HepG2 (cell line): Measurements from ENCODE around the gene CYTH1. TPM values are rescaled to one million over a fixed set of nuclear protein-coding genes. Genes with fewer than 3 reads are reported as not detected.
A peak's percentile ranks its signal among the peaks of the same experiment; 100 is the strongest.

Source experiments
- ADNP ChIP-seq: sonication (generic); formaldehyde crosslinking; IDR thresholded peaks from 2 replicates; pipeline ENCODE4 v1.4.0; 2020; ENCODE audit warnings: missing genetic modification reagents
- KDM5B ChIP-seq: sonication (generic); formaldehyde crosslinking; IDR thresholded peaks from 2 replicates; pipeline ENCODE4 v1.4.0; 2020; ENCODE audit warnings: missing genetic modification reagents, mild to moderate bottlenecking, borderline replicate concordance
- MTF1 ChIP-seq: sonication (generic); formaldehyde crosslinking; IDR thresholded peaks from 2 replicates; pipeline ENCODE4 v1.5.0; 2020; ENCODE audit warnings: missing genetic modification reagents
- MZF1 ChIP-seq: sonication (generic); formaldehyde crosslinking; IDR thresholded peaks from 2 replicates; pipeline ENCODE4 v1.8.1; 2023; ENCODE audit warnings: mild to moderate bottlenecking, missing genetic modification reagents, borderline replicate concordance
- PHF20 ChIP-seq: sonication (generic); formaldehyde crosslinking; IDR thresholded peaks from 2 replicates; pipeline ENCODE4 v1.5.0; 2020; ENCODE audit warnings: mild to moderate bottlenecking, missing genetic modification reagents
- RFXANK ChIP-seq: IDR thresholded peaks from 2 replicates; pipeline ENCODE4 v1.6.1; 2016
- SALL2 ChIP-seq: sonication (generic); formaldehyde crosslinking; IDR thresholded peaks from 2 replicates; pipeline ENCODE4 v1.8.1; 2023; ENCODE audit warnings: mild to moderate bottlenecking, missing genetic modification reagents, inconsistent platforms
- SIX4 ChIP-seq: sonication (generic); formaldehyde crosslinking; IDR thresholded peaks from 2 replicates; pipeline ENCODE4 v1.4.0; 2020; ENCODE audit warnings: missing genetic modification reagents
- ZNF333 ChIP-seq: sonication (generic); formaldehyde crosslinking; IDR thresholded peaks from 2 replicates; pipeline ENCODE4 v1.4.0; 2020; ENCODE audit warnings: mild to moderate bottlenecking, missing genetic modification reagents, borderline replicate concordance
- ZNF7 ChIP-seq: IDR thresholded peaks from 2 replicates; pipeline ENCODE4 v1.6.1; 2016; ENCODE audit warnings: missing biosample characterization, missing genetic modification reagents
- ZNF768 ChIP-seq: sonication (generic); formaldehyde crosslinking; IDR thresholded peaks from 2 replicates; pipeline ENCODE4 v1.4.0; 2020; ENCODE audit warnings: missing genetic modification reagents
- ZNF772 ChIP-seq: sonication (generic); formaldehyde crosslinking; IDR thresholded peaks from 2 replicates; pipeline ENCODE4 v1.5.0; 2020; ENCODE audit warnings: mild to moderate bottlenecking, missing genetic modification reagents
- polyA plus RNA-seq, 8 experiments: library from polyadenylated mRNA; depleted of rRNA in 3 of 8; stranded (reverse) in 7 of 8; unstranded in 1 of 8; fragments of >200 nt; fragmentation: Illumina TruSeq in 4 of 8; extraction: Trizol in 4 of 8; gene quantifications; 2 replicates each; pipeline versions ENCODE4 v1.2.1 to v1.2.3, GENCODE V29; 2011 to 2016; ENCODE audit warnings: low read depth in 4 of 8, missing spikeins in 1 of 8, mixed read lengths in 1 of 8; ENCODE audit not compliant: insufficient read depth in 1 of 8
- total RNA-seq, 5 experiments: library from RNA; depleted of rRNA; stranded (reverse); fragments of >200 nt; fragmentation: Illumina TruSeq; extraction: Trizol; gene quantifications; 2 replicates each; pipeline ENCODE4 v1.2.3, GENCODE V29; 2016; ENCODE audit warnings: low read depth in 1 of 5
- TF ChIP-seq, protein P1 (sequence below): sonication (generic); formaldehyde crosslinking; IDR thresholded peaks from 2 replicates; pipeline ENCODE4 v1.5.0; 2020; ENCODE audit warnings: mild to moderate bottlenecking, missing genetic modification reagents
- TF ChIP-seq, protein P2 (sequence below): sonication (generic); formaldehyde crosslinking; IDR thresholded peaks from 2 replicates; pipeline ENCODE4 v1.4.0; 2020; ENCODE audit warnings: missing genetic modification reagents, borderline replicate concordance
- TF ChIP-seq, protein P3 (sequence below): IDR thresholded peaks from 2 replicates; pipeline ENCODE4 v1.4.0; 2020; ENCODE audit warnings: mild to moderate bottlenecking, missing genetic modification reagents

Gene CYTH1
- total and polyA plus RNA-seq, 2 of the 13 experiments (the other 11 are each of a cell fraction or from before 2014, with no cell fraction given) = 20.1 to 48.9 TPM

DNA sequence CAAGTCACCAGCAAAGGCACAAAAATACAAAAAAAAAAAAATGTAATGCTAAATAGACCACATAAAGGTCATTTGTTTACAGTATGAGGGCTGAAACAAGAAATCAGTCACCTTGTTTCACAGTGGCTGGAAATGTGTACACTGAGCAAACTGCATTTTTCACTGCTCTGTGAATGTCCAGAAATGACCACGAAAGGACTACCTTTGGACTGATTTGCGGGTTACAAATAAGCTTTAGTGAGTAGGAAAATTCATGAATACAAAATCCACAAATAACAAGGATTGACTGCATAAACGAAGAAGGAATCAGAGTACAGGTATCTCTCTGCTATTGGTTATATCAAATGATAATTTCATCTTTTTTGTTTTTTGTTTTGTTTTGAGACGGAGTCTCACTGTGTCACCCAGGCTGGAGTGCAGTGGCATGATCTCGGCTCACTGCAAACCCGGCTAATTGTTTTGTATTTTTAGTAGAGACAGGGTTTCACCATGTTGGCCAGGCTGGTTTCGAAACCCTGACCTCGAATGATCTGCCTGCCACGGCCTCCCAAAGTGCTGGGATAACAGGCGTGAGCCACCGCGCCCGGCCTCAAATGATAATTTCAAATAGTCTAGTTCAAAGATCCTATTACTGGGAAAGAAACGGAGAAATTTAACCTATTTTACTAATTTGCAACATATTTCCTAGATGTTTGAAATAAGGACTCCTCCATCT is 30.5 kb downstream of the CYTH1 start (continued):
- TF ChIP-seq, protein P1, sequence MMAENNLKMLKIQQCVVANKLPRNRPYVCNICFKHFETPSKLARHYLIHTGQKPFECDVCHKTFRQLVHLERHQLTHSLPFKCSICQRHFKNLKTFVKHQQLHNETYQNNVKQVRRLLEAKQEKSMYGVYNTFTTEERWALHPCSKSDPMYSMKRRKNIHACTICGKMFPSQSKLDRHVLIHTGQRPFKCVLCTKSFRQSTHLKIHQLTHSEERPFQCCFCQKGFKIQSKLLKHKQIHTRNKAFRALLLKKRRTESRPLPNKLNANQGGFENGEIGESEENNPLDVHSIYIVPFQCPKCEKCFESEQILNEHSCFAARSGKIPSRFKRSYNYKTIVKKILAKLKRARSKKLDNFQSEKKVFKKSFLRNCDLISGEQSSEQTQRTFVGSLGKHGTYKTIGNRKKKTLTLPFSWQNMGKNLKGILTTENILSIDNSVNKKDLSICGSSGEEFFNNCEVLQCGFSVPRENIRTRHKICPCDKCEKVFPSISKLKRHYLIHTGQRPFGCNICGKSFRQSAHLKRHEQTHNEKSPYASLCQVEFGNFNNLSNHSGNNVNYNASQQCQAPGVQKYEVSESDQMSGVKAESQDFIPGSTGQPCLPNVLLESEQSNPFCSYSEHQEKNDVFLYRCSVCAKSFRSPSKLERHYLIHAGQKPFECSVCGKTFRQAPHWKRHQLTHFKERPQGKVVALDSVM (CRISPR knock-in tag) = peak; percentile 70
- TF ChIP-seq, protein P2, sequence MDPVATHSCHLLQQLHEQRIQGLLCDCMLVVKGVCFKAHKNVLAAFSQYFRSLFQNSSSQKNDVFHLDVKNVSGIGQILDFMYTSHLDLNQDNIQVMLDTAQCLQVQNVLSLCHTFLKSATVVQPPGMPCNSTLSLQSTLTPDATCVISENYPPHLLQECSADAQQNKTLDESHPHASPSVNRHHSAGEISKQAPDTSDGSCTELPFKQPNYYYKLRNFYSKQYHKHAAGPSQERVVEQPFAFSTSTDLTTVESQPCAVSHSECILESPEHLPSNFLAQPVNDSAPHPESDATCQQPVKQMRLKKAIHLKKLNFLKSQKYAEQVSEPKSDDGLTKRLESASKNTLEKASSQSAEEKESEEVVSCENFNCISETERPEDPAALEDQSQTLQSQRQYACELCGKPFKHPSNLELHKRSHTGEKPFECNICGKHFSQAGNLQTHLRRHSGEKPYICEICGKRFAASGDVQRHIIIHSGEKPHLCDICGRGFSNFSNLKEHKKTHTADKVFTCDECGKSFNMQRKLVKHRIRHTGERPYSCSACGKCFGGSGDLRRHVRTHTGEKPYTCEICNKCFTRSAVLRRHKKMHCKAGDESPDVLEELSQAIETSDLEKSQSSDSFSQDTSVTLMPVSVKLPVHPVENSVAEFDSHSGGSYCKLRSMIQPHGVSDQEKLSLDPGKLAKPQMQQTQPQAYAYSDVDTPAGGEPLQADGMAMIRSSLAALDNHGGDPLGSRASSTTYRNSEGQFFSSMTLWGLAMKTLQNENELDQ (CRISPR knock-in tag) = no peak
- TF ChIP-seq SIX4 (CRISPR knock-in tag) (no peak), ZNF768 (CRISPR knock-in tag) (no peak), KDM5B (CRISPR knock-in tag) (no peak), ADNP (CRISPR knock-in tag) (peak; percentile 61), SALL2 (CRISPR knock-in tag) (peak; percentile 37; the same call in 1 of the 2 replicates), ZNF7 (no peak), ZNF772 (no peak), RFXANK (CRISPR knock-in tag) (no peak), PHF20 (CRISPR knock-in tag) (no peak), MZF1 (CRISPR knock-in tag) (no peak), ZNF333 (CRISPR knock-in tag) (no peak), MTF1 (CRISPR knock-in tag) (no peak)
- TF ChIP-seq, protein P3, sequence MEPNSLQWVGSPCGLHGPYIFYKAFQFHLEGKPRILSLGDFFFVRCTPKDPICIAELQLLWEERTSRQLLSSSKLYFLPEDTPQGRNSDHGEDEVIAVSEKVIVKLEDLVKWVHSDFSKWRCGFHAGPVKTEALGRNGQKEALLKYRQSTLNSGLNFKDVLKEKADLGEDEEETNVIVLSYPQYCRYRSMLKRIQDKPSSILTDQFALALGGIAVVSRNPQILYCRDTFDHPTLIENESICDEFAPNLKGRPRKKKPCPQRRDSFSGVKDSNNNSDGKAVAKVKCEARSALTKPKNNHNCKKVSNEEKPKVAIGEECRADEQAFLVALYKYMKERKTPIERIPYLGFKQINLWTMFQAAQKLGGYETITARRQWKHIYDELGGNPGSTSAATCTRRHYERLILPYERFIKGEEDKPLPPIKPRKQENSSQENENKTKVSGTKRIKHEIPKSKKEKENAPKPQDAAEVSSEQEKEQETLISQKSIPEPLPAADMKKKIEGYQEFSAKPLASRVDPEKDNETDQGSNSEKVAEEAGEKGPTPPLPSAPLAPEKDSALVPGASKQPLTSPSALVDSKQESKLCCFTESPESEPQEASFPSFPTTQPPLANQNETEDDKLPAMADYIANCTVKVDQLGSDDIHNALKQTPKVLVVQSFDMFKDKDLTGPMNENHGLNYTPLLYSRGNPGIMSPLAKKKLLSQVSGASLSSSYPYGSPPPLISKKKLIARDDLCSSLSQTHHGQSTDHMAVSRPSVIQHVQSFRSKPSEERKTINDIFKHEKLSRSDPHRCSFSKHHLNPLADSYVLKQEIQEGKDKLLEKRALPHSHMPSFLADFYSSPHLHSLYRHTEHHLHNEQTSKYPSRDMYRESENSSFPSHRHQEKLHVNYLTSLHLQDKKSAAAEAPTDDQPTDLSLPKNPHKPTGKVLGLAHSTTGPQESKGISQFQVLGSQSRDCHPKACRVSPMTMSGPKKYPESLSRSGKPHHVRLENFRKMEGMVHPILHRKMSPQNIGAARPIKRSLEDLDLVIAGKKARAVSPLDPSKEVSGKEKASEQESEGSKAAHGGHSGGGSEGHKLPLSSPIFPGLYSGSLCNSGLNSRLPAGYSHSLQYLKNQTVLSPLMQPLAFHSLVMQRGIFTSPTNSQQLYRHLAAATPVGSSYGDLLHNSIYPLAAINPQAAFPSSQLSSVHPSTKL (CRISPR knock-in tag) = peak; percentile 57; the same call in 1 of the 2 replicates
